Rectal smooth muscle tissue (tissue), 1 donor: ENCODE results near the gene CACNA1D.

Experiments used
- H3K27ac ChIP-seq: one replicate; pipeline ENCODE4 v1.7.0; 2013; ENCODE audit warnings: low read depth, low read length, inconsistent platforms
- H3K27me3 ChIP-seq: one replicate; pipeline ENCODE4 v1.7.0; 2013; ENCODE audit warnings: low read length; ENCODE audit not compliant: control insufficient read depth, insufficient read depth
- H3K36me3 ChIP-seq: one replicate; pipeline ENCODE4 v1.7.0; 2013; ENCODE audit warnings: low read length; ENCODE audit not compliant: control insufficient read depth, insufficient read depth
- H3K4me1 ChIP-seq: one replicate; pipeline ENCODE4 v1.7.0; 2013; ENCODE audit warnings: low read length; ENCODE audit not compliant: control insufficient read depth, insufficient read depth
- H3K4me3 ChIP-seq: one replicate; pipeline ENCODE4 v1.7.0; 2013; ENCODE audit warnings: low read length
- H3K9ac ChIP-seq: one replicate; pipeline ENCODE4 v1.7.0; 2013; ENCODE audit warnings: low read length

Gene CACNA1D

DNA sequence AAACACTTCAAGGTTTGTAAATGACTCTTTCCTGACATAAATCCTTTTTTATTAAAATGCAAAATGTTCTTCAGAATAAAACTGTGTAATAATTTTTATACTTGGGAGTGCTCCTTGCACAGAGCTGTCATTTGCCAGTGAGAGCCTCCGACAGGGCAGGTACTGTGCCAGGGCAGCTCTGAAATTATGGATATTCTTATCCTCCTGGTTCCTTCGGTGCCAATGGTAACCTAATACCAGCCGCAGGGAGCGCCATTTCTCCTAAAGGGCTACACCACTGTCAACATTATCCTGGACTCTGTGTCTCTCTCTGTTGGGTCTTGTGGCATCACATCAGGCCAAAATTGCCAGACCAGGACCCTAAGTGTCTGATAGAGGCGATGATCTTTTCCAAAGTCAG, 318.8 kb downstream of the CACNA1D start:
- Histone ChIP-seq H3K9ac (no peak overlapping the region), H3K36me3 (no peaks in the 10 kb centered on the region), H3K4me1 (no peaks in the 10 kb centered on the region), H3K4me3 (no peak overlapping the region), H3K27ac (no peak overlapping the region), H3K27me3 (no peaks in the 10 kb centered on the region)

DNA sequence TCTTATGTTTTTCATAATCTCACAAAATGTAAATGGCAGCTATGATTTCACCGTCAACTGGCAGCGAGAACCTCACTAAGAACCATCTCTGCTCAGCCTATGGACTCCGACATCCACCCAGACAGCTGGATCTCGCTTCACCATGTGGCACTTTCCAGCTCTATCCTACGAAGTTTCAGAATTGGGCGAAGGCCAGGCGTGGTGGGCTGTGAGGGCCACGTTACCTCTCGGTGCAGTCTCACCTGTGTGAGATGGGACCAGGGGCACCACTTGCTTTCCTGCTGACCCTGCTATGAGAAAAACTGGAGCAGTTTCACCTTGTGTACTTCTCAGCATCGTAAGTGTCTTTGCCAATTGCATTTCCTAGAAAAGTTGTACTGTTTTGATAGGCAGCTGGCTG, 319.5 kb downstream of the CACNA1D start:
- H3K4me3 ChIP-seq: no peak overlapping the region
- H3K27me3 ChIP-seq: no peaks in the 10 kb centered on the region
- H3K4me1 ChIP-seq: no peaks in the 10 kb centered on the region
- no peaks in the 10 kb centered on the region for H3K36me3 ChIP-seq
- no peak overlapping the region for H3K9ac ChIP-seq
- no peak overlapping the region for H3K27ac ChIP-seq

DNA sequence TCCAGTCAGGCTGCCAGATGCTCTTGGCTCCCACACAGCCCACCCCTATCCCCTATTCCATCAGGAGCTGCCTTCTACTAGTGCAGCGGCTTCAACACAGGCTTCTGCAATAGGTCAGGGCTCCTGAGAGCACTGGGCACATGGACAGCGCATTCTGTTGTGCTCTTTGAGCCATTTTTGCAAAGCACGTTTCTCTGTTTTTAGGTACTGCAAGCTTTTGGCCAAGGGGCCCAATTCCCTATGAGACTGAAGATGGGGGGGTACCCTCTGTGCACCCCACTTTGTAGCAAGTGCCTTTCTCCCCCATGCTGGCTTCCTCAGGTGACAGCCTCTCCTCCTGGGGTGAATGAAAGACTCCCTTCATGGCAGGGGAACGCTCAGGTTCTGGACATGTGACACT, 320.7 kb downstream of the CACNA1D start:
- Histone ChIP-seq H3K4me3 (no peak overlapping the region), H3K36me3 (no peaks in the 10 kb centered on the region), H3K27me3 (no peaks in the 10 kb centered on the region), H3K4me1 (no peaks in the 10 kb centered on the region), H3K9ac (no peak overlapping the region), H3K27ac (no peak overlapping the region)

DNA sequence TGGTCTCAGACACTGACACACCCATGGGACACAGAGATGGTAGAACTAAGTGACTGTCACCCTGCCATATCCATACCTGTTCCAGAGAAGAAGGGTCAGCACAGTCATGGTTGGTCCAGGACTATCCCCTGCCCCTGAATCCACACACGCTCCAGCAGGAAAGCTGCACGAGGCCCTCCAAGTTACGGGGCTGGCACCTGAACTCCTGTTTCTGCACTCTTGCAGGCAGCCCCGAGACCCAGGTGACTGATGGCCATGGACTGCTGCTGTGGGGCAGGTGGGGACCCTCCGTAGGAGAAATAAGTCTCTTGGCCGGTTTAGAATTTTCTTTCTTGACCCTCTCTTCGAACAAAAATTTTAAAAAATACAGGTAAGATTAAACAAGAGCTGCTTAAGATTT, 321.2 kb downstream of the CACNA1D start:
- no peak overlapping the region for H3K9ac ChIP-seq

DNA sequence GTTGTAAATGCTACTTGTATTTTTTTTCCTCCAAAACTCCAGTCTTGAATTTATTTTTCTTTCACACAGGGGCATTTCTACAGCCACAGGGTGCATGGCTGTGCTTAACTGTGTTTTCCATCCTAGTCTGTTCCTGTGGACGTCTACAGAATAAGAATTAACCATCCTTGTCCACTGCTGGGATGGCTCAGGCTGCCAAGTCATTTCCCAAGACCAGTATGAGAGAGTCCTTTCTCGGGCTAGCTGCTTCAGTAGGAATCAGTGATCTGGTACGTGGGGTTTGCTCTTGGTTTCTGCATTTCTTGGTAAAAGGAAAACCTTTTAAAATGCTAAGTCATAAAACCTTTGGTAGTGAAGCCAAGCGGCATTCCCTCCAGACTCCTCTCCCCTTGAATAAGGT, 322.0 kb downstream of the CACNA1D start:
- Histone ChIP-seq H3K27ac (no peak overlapping the region), H3K4me1 (no peaks in the 10 kb centered on the region), H3K4me3 (no peak overlapping the region), H3K27me3 (no peaks in the 10 kb centered on the region), H3K9ac (no peak overlapping the region), H3K36me3 (no peaks in the 10 kb centered on the region)

More for the DNA sequence above, 321.2 kb downstream of the CACNA1D start:
- Histone ChIP-seq H3K36me3 (no peaks in the 10 kb centered on the region), H3K27ac (no peak overlapping the region), H3K4me3 (no peak overlapping the region), H3K27me3 (no peaks in the 10 kb centered on the region), H3K4me1 (no peaks in the 10 kb centered on the region)

DNA sequence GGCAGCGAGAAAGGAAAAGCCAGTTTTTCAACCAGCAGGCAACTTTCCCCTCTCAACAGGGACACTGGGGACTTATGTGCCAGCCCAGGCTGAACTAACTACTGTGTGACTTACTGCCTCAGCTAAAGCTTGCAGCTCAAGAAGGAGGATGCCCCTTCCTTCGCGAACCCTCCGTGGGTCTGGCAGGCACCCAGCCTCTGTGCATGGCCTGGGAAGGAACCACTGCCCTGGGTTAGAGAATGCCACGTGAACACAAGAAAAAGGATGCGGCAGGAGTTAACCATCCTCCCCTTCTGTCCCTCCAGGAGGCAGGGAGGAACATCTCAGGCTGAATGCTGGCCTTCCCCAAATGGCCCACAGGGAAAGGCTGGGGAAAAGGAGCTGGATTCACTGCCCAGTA, 322.8 kb downstream of the CACNA1D start:
- H3K36me3 ChIP-seq: no peaks in the 10 kb centered on the region
- H3K9ac ChIP-seq: no peak overlapping the region
- no peaks in the 10 kb centered on the region for H3K4me1 ChIP-seq
- H3K27ac ChIP-seq: no peak overlapping the region
- H3K27me3 ChIP-seq: no peaks in the 10 kb centered on the region
- no peak overlapping the region for H3K4me3 ChIP-seq

DNA sequence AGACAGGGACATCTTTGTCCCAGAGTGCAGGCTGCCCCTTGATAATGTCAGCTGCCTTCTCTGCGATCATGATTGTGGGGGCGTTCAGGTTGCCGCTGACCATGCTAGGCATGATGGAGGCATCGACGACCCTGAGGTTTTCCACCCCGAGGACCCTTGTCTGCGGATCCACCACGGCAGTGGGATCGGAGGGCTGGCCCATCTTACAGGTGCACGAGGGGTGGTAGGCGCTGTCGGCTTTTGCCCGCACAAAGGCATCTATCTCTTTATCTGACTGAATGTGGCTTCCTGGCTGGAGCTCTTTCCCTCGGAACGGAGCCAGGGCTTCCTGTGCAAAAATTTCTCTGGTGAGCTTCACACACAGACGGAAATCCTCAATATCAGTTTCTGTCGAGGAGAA, 323.4 kb downstream of the CACNA1D start:
- Histone ChIP-seq H3K27me3 (no peaks in the 10 kb centered on the region), H3K36me3 (no peaks in the 10 kb centered on the region), H3K27ac (no peak overlapping the region), H3K4me1 (no peaks in the 10 kb centered on the region), H3K4me3 (no peak overlapping the region), H3K9ac (no peak overlapping the region)

DNA sequence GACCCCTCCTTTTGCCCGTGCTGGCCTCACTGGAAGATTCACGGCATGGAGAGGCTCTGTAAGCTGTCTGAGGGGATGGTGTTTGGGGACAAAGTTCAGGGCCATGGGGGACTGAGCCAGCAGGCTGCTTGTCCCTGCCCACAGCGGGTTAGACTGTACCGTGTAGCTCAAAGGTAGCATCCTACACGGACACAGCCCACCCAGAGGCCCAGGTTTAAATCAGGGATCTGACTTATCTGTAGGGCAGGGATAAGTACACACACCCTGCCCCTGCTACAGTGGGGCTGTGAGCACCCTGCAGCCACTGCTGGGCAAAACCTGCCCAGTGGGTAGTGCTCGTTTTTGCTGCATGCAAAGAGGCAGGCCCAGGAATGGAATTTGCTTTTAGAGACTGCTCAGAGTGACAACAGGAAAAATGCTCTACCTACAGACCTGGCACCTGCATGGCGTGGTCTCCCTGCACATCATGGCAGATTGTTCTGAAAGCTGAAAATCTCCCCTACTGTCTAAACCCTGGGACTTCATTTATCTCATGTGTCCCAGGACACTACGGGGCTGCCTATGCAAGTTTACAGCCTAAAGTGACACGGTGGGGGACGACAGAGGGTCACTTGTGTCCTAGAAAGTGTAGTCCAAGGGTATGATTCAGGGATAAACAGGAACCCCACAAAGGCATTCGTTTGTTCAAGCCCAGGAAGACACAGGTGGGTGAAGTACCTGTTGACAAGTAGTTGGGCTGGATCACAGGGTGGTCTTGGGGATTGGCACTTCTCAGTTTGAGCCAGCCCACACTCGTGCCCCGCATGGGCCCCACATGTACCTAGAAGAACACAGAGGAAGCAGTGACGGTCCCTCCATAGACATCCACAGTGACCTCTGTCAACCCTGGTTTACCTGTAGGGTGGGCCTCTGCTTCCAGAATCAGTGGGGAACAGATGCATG, 324.1 kb downstream of the CACNA1D start:
- no peaks in the 10 kb centered on the region for H3K36me3 ChIP-seq
- H3K4me1 ChIP-seq: no peaks in the 10 kb centered on the region
- no peaks in the 10 kb centered on the region for H3K27me3 ChIP-seq
- no peak overlapping the region for H3K27ac ChIP-seq
- H3K9ac ChIP-seq: no peak overlapping the region
- H3K4me3 ChIP-seq: no peak overlapping the region

DNA sequence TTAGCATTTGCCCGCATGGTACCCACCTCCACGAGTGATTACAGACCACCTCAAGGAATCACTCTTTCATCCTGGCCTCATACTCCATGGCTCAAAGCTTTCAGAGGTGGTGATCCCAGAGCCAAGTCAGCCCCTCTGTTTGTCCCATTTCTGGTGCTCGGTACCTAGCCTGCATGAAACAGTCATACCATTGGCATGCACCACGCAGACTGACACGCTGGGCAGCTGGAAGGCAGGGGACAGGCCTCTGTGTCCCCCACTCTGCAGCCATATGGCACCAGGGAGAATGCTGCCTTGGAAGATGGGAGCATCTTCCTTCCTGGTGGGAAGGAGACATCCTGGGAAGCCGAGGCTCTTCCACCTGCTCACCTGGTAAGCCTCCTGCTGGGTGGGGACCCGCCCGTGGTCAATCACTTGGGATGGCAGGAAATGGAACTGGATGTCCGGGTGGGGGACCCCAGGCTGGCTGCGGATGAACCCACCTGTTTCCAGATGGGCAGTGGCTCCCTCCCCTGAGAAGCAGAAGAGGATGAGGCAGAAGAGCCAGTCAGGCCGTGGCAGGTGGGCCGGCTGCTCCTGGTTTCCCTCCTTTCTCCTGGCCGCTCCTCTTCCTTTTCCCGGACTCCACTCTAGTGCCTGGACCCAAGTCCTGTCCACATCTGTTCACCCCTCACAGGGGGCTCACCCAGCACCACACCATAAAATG, 324.9 kb downstream of the CACNA1D start:
- no peaks in the 10 kb centered on the region for H3K27me3 ChIP-seq
- no peak overlapping the region for H3K4me3 ChIP-seq
- no peak overlapping the region for H3K9ac ChIP-seq
- H3K36me3 ChIP-seq: no peaks in the 10 kb centered on the region
- H3K27ac ChIP-seq: no peak overlapping the region
- H3K4me1 ChIP-seq: no peaks in the 10 kb centered on the region

DNA sequence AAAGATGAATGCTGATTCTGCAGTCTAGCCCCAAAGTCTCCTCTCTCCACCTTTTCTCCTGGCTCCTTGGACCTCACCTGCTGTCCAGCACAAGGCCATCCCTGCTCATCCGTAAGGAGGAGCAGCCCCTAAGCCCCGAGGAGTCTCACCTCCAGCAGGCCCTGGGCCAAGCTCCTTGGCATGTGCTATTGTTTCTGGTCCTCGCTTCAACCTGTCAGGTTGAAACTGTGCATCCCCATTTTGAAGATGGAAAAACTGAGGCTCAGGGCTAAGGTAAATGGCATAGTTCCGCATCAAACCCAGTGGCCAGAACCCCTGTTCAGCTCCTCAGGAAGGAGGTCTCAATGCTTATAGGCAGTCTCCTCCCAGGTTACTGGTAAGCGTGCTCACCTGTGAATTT, 325.7 kb downstream of the CACNA1D start:
- Histone ChIP-seq H3K36me3 (no peaks in the 10 kb centered on the region), H3K4me1 (no peaks in the 10 kb centered on the region), H3K27ac (no peak overlapping the region), H3K27me3 (no peaks in the 10 kb centered on the region), H3K4me3 (no peak overlapping the region), H3K9ac (no peak overlapping the region)

DNA sequence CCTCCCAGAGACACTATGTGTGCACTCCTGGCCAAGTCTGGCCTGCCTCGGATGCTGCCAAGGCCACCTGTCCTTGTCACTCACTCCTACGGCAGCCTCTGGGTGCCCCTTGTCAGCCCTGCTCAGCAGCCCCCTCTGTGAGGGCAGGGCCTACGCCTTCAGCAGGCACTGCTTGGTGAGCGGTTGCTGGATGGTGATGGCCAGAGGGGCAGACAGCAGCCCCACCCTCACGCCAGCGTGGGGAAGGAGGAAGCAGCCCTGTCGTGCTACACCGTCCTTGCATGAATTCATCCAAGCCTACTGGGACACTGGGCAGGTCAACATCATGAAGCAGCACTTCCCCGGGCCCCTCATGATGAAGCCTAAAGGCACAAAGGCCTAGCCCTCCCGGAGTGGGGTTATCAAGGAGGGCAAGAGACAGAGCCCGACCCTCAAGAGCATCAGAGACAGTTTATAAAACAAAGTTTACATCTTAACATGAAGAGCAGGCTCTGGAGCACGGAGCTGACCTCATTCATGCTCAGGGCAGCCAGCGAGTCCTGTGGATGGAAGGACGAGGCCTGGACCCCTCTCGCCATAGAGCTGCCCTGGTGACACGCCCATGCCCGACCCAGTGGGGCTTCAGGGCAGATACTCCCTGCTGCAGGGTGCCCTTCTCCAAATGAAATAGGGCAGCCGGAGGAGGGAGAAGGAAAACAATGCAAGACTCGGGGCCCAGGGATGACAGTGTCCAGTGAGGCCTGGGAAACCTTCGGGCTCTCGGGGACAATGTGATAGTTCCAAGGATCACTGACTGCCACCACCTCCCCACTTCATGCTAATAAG, 326.6 kb downstream of the CACNA1D start:
- H3K27me3 ChIP-seq: no peaks in the 10 kb centered on the region
- H3K36me3 ChIP-seq: no peaks in the 10 kb centered on the region
- no peak overlapping the region for H3K27ac ChIP-seq
- no peak overlapping the region for H3K9ac ChIP-seq
- no peaks in the 10 kb centered on the region for H3K4me1 ChIP-seq
- no peak overlapping the region for H3K4me3 ChIP-seq

DNA sequence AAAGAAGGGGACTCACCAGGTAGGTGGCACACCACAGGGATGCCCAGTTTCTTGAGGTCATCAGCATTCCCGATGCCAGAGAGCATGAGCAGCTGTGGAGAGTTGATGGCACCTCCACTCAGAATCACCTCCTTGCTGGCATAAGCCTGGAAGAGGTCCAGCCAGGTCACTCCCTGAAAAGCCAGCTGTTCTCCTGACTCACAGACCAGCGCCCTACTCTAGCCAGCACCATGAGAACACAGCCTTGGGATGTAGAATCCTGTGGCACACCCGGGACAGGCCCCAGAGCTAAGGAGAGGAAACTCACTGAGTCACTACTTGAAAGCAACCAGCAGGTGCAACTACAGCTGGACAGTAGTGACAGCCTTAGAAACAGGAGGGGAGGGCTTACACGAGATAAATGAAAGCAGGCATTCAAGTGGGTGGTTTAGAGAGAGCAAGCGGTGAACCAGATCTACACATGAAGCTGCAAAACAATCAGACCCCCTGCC, 327.3 kb downstream of the CACNA1D start:
- Histone ChIP-seq H3K4me3 (no peak overlapping the region), H3K27ac (no peak overlapping the region), H3K36me3 (no peaks in the 10 kb centered on the region), H3K27me3 (no peaks in the 10 kb centered on the region), H3K9ac (no peak overlapping the region), H3K4me1 (no peaks in the 10 kb centered on the region)
